ENCODE measurements around the gene ZNF714. TPM values are rescaled to one million over a fixed set of nuclear protein-coding genes. Genes with fewer than 3 reads are reported as not detected.
"Not testable (repeated sequence)": the region's sequence is repeated elsewhere in the genome, so short reads cannot be mapped to it uniquely, and the experiment has no call there.

ZNF714 gene
- total and polyA plus RNA-seq, 9 donors, result 5.1 to 11.9 (median 9.4) TPM

GRCh38 chr19:21128901-21129698 lies 47.1 kb downstream of the ZNF714 start:
- no peaks in the 10 kb centered on the region for H3K36me3 ChIP-seq (ENCODE audit: control insufficient read depth, insufficient read depth, low read length)
- DNase-seq, result no peak
- H3K4me3 ChIP-seq (ENCODE audit: low read length), result no peak overlapping the region
- no peaks in the 10 kb centered on the region for H3K27me3 ChIP-seq (ENCODE audit: control insufficient read depth, insufficient read depth, low read length)
- no peaks in the 10 kb centered on the region for H3K4me1 ChIP-seq (ENCODE audit: control insufficient read depth, insufficient read depth, low read length)
- WGBS (ENCODE audit: insufficient coverage), result 77% methylated on average over 3 of the region's 6 CpGs
- H3K27ac ChIP-seq (ENCODE audit: low read length), result no peak overlapping the region
- no peaks in the 10 kb centered on the region for H3K9me3 ChIP-seq (replicated peaks; ENCODE audit: control insufficient read depth, low read depth, low read length)

GRCh38 chr19:21130097-21130775 lies 48.2 kb downstream of the ZNF714 start:
- WGBS (ENCODE audit: insufficient coverage), result 80% methylated on average over 3 of the region's 3 CpGs
- no peak overlapping the region for H3K27ac ChIP-seq (ENCODE audit: low read length)
- H3K9me3 ChIP-seq (replicated peaks; ENCODE audit: control insufficient read depth, low read depth, low read length), result no peaks in the 10 kb centered on the region
- no peak for DNase-seq
- no peaks in the 10 kb centered on the region for H3K36me3 ChIP-seq (ENCODE audit: control insufficient read depth, insufficient read depth, low read length)
- no peaks in the 10 kb centered on the region for H3K4me1 ChIP-seq (ENCODE audit: control insufficient read depth, insufficient read depth, low read length)
- H3K4me3 ChIP-seq (ENCODE audit: low read length), result no peak overlapping the region
- H3K27me3 ChIP-seq (ENCODE audit: control insufficient read depth, insufficient read depth, low read length), result no peaks in the 10 kb centered on the region

- no peaks in the 10 kb centered on the region for H3K36me3 ChIP-seq (ENCODE audit: control insufficient read depth, insufficient read depth, low read length)
- no peak overlapping the region for H3K4me3 ChIP-seq (ENCODE audit: low read length)
- no peaks in the 10 kb centered on the region for H3K27me3 ChIP-seq (ENCODE audit: control insufficient read depth, insufficient read depth, low read length)
- no peaks in the 10 kb centered on the region for H3K9me3 ChIP-seq (replicated peaks; ENCODE audit: control insufficient read depth, low read depth, low read length)
- WGBS (ENCODE audit: insufficient coverage), result 40% methylated on average over 1 of the region's 1 CpG
- H3K4me1 ChIP-seq (ENCODE audit: control insufficient read depth, insufficient read depth, low read length), result no peaks in the 10 kb centered on the region
- no peak for DNase-seq
- no peak overlapping the region for H3K27ac ChIP-seq (ENCODE audit: low read length)
These were observed 51.6 kb downstream of the ZNF714 start for GRCh38 chr19:21133633-21134032.

- no peaks in the 10 kb centered on the region for H3K9me3 ChIP-seq (replicated peaks; ENCODE audit: control insufficient read depth, low read depth, low read length)
- WGBS (ENCODE audit: insufficient coverage), result 88% methylated on average over 1 of the region's 2 CpGs
- no peaks in the 10 kb centered on the region for H3K27me3 ChIP-seq (ENCODE audit: control insufficient read depth, insufficient read depth, low read length)
- no peak for DNase-seq
- no peaks in the 10 kb centered on the region for H3K4me1 ChIP-seq (ENCODE audit: control insufficient read depth, insufficient read depth, low read length)
- no peak overlapping the region for H3K27ac ChIP-seq (ENCODE audit: low read length)
- no peaks in the 10 kb centered on the region for H3K36me3 ChIP-seq (ENCODE audit: control insufficient read depth, insufficient read depth, low read length)
- no peak overlapping the region for H3K4me3 ChIP-seq (ENCODE audit: low read length)
These were observed 52.9 kb downstream of the ZNF714 start for GRCh38 chr19:21134934-21135366.

GRCh38 chr19:21135433-21135832 lies 53.4 kb downstream of the ZNF714 start:
- no peaks in the 10 kb centered on the region for H3K9me3 ChIP-seq (replicated peaks; ENCODE audit: control insufficient read depth, low read depth, low read length)
- H3K27me3 ChIP-seq (ENCODE audit: control insufficient read depth, insufficient read depth, low read length), result no peaks in the 10 kb centered on the region
- DNase-seq, result no peak
- H3K4me1 ChIP-seq (ENCODE audit: control insufficient read depth, insufficient read depth, low read length), result no peaks in the 10 kb centered on the region
- 100% methylated on average over 1 of the region's 8 CpGs for WGBS (ENCODE audit: insufficient coverage)
- no peak overlapping the region for H3K4me3 ChIP-seq (ENCODE audit: low read length)
- H3K36me3 ChIP-seq (ENCODE audit: control insufficient read depth, insufficient read depth, low read length), result no peaks in the 10 kb centered on the region
- no peak overlapping the region for H3K27ac ChIP-seq (ENCODE audit: low read length)

GRCh38 chr19:21138130-21138529 lies 56.1 kb downstream of the ZNF714 start:
- Histone ChIP-seq H3K4me1 (ENCODE audit: control insufficient read depth, insufficient read depth, low read length) (peaks cover 5% of the 10 kb centered on the region), H3K27ac (ENCODE audit: low read length) (no peak overlapping the region), H3K36me3 (ENCODE audit: control insufficient read depth, insufficient read depth, low read length) (no peaks in the 10 kb centered on the region), H3K27me3 (ENCODE audit: control insufficient read depth, insufficient read depth, low read length) (no peaks in the 10 kb centered on the region), H3K9me3 (replicated peaks; ENCODE audit: control insufficient read depth, low read depth, low read length) (no peaks in the 10 kb centered on the region), H3K4me3 (ENCODE audit: low read length) (no peak overlapping the region)
- DNase-seq, result no peak

GRCh38 chr19:21141006-21141405 lies 59.0 kb downstream of the ZNF714 start:
- not testable (repeated sequence) for H3K27ac ChIP-seq (ENCODE audit: low read length); H3K4me3 ChIP-seq (ENCODE audit: low read length); DNase-seq; H3K27me3 ChIP-seq (ENCODE audit: control insufficient read depth, insufficient read depth, low read length); H3K9me3 ChIP-seq (replicated peaks; ENCODE audit: control insufficient read depth, low read depth, low read length); H3K4me1 ChIP-seq (ENCODE audit: control insufficient read depth, insufficient read depth, low read length)
- peaks cover 18% of the 10 kb centered on the region for H3K36me3 ChIP-seq (ENCODE audit: control insufficient read depth, insufficient read depth, low read length)
- WGBS (ENCODE audit: insufficient coverage), result no CpG with 5 or more reads among the region's 1 CpG

- peaks cover 22% of the 10 kb centered on the region for H3K36me3 ChIP-seq (ENCODE audit: control insufficient read depth, insufficient read depth, low read length)
- peaks cover 2% of the 10 kb centered on the region for H3K9me3 ChIP-seq (replicated peaks; ENCODE audit: control insufficient read depth, low read depth, low read length)
- peak within 1 kb of the TSS; percentile 75 for H3K4me3 ChIP-seq (ENCODE audit: low read length)
- peak within 1 kb of the TSS; percentile 94 for H3K27ac ChIP-seq (ENCODE audit: low read length)
- H3K4me1 ChIP-seq (ENCODE audit: control insufficient read depth, insufficient read depth, low read length), result peaks cover 5% of the 10 kb centered on the region
- WGBS (ENCODE audit: insufficient coverage), result under 1% methylated on average over 28 of the region's 30 CpGs
- peak; percentile 99 for DNase-seq
- no peaks in the 10 kb centered on the region for H3K27me3 ChIP-seq (ENCODE audit: control insufficient read depth, insufficient read depth, low read length)
These were observed 59.9 kb downstream of the ZNF714 start, which contains the start of gene ZNF431 for GRCh38 chr19:21141787-21142464. ZNF431 (plus strand) TSS chr19:21142040; CDS start chr19:21142184, 144 bp downstream.

GRCh38 chr19:21143428-21143827 lies 61.4 kb downstream of the ZNF714 start:
- Histone ChIP-seq H3K27ac (ENCODE audit: low read length) (no peak overlapping the region), H3K27me3 (ENCODE audit: control insufficient read depth, insufficient read depth, low read length) (no peaks in the 10 kb centered on the region), H3K36me3 (ENCODE audit: control insufficient read depth, insufficient read depth, low read length) (peaks cover 22% of the 10 kb centered on the region), H3K4me1 (ENCODE audit: control insufficient read depth, insufficient read depth, low read length) (peaks cover 5% of the 10 kb centered on the region), H3K4me3 (ENCODE audit: low read length) (no peak overlapping the region), H3K9me3 (replicated peaks; ENCODE audit: control insufficient read depth, low read depth, low read length) (peaks cover 5% of the 10 kb centered on the region)
- no peak for DNase-seq
- WGBS (ENCODE audit: insufficient coverage), result 94% methylated on average over 2 of the region's 5 CpGs

- DNase-seq, result no peak
- WGBS (ENCODE audit: insufficient coverage), result 100% methylated on average over 1 of the region's 1 CpG
- peaks cover 22% of the 10 kb centered on the region for H3K36me3 ChIP-seq (ENCODE audit: control insufficient read depth, insufficient read depth, low read length)
- no peaks in the 10 kb centered on the region for H3K27me3 ChIP-seq (ENCODE audit: control insufficient read depth, insufficient read depth, low read length)
- peaks cover 6% of the 10 kb centered on the region for H3K9me3 ChIP-seq (replicated peaks; ENCODE audit: control insufficient read depth, low read depth, low read length)
- peaks cover 5% of the 10 kb centered on the region for H3K4me1 ChIP-seq (ENCODE audit: control insufficient read depth, insufficient read depth, low read length)
- no peak overlapping the region for H3K4me3 ChIP-seq (ENCODE audit: low read length)
- H3K27ac ChIP-seq (ENCODE audit: low read length), result no peak overlapping the region
These were observed 61.9 kb downstream of the ZNF714 start for GRCh38 chr19:21143854-21144253.

All from muscle of leg (tissue), 11 donors.